Measurements from ENCODE around the gene CCDC40. TPM values are rescaled to one million over a fixed set of nuclear protein-coding genes. Genes with fewer than 3 reads are reported as not detected.

Gene CCDC40
- total and polyA plus RNA-seq, 9 of the 15 experiments (the other 6 are each of a cell fraction or from before 2014, with no cell fraction given) = 0.07 to 0.33 TPM; not detected in 7

GRCh38 chr17:80104956-80105375 is 68.5 kb downstream of the CCDC40 start:
- H3K9me1 ChIP-seq (ENCODE audit: control insufficient read depth, insufficient read depth, low read length) = no peaks in the 10 kb centered on the region
- FAIRE-seq (no peak), ATAC-seq (no peak), DNase-seq (ENCODE audit: extremely low read depth in 1 of 4, low spot score in 3 of 4) (no peak)
- no peak overlapping the region for H3K4me3 ChIP-seq
- peaks cover 29 to 46% of the 10 kb centered on the region in 2 experiments; a peak in 4 of 5 replicates for H3K27me3 ChIP-seq (ENCODE audit: control insufficient read depth in 2 of 2, insufficient read depth in 2 of 2, low read length in 2 of 2)
- H3K36me3 ChIP-seq (ENCODE audit: control insufficient read depth, insufficient read depth, low read length) = no peaks in the 10 kb centered on the region
- no peaks in the 10 kb centered on the region for H3K9me3 ChIP-seq (replicated peaks; ENCODE audit: control insufficient read depth, insufficient read depth, low read depth, low read length)
- H3K79me2 ChIP-seq (ENCODE audit: control insufficient read depth, insufficient read depth, low read length) = no peaks in the 10 kb centered on the region
- CTCF ChIA-PET (ENCODE audit: low intra/inter-chr PET ratio) = no interaction called here
- POLR2A ChIA-PET = interaction anchor here (0.7 to 1.1 kb wide), 2 partner anchors 8 to 21 kb away, joined by 3 read pairs; no protein-coding TSS in a partner anchor
- no peak for TF ChIP-seq EHMT2 (IDR thresholded peaks at IDR 0.05)
- TF ChIP-seq ZC3H4 (CRISPR knock-in tag; IDR thresholded peaks at IDR 0.05; ENCODE audit: borderline replicate concordance) = no peak
- TF ChIP-seq ADNP (tag; IDR thresholded peaks at IDR 0.05) = no peak
- TF ChIP-seq EGR1 (conservative IDR thresholded peaks at IDR 0.05) = peak; percentile 61
- H4K20me1 ChIP-seq (replicated peaks; ENCODE audit: control insufficient read depth, insufficient read depth, low read length) = peaks cover 4% of the 10 kb centered on the region; the same call in 1 of the 2 replicates
- no peak overlapping the region for H3K27ac ChIP-seq (ENCODE audit: extremely low read depth, low read depth, low read length)
- peak overlapping the region in 1 of 2 experiments; percentile 35; a peak in 1 of 4 replicates for H3K9ac ChIP-seq (ENCODE audit: insufficient read depth in 1 of 2, low read depth in 2 of 2, low read length in 2 of 2)
- peaks cover 10 to 59% of the 10 kb centered on the region in 2 experiments; a peak in 4 of 5 replicates for H3K4me1 ChIP-seq (replicated peaks in 1 of 2; ENCODE audit: control insufficient read depth in 2 of 2, insufficient read depth in 2 of 2, low read length in 2 of 2)
- no peak overlapping the region for H3K4me2 ChIP-seq (ENCODE audit: insufficient read depth, low read length)
- no TSS peak for BruUV-seq (replicated peaks)
- intact Hi-C loops (cut with micrococcal nuclease) = loop anchor here (10.0 kb wide), 1 partner anchor 80 kb away; no protein-coding TSS in a partner anchor
- in situ Hi-C loops (cut with MboI) = no loop called here
- WGBS (ENCODE audit: insufficient coverage, low coverage, missing lambda C conversion rate) = 31% methylated on average over 10 of the region's 18 CpGs
- H2AFZ ChIP-seq (ENCODE audit: low read depth, low read length) = no peak overlapping the region

GRCh38 chr17:80105762-80106161 is 69.3 kb downstream of the CCDC40 start:
- Histone ChIP-seq H3K27ac (ENCODE audit: extremely low read depth, low read depth, low read length) (no peak overlapping the region), H2AFZ (ENCODE audit: low read depth, low read length) (peak overlapping the region; percentile 40; the same call in 1 of the 2 replicates), H3K4me3 (no peak overlapping the region), H3K36me3 (ENCODE audit: control insufficient read depth, insufficient read depth, low read length) (no peaks in the 10 kb centered on the region), H3K9me1 (ENCODE audit: control insufficient read depth, insufficient read depth, low read length) (no peaks in the 10 kb centered on the region), H3K79me2 (ENCODE audit: control insufficient read depth, insufficient read depth, low read length) (no peaks in the 10 kb centered on the region), H3K4me2 (ENCODE audit: insufficient read depth, low read length) (no peak overlapping the region; the same call in 1 of the 2 replicates), H3K9me3 (replicated peaks; ENCODE audit: control insufficient read depth, insufficient read depth, low read depth, low read length) (no peaks in the 10 kb centered on the region), H3K9ac (ENCODE audit: insufficient read depth in 1 of 2, low read depth in 2 of 2, low read length in 2 of 2) (peak overlapping the region in 1 of 2 experiments; percentile 61; a peak in 2 of 4 replicates), H3K27me3 (ENCODE audit: control insufficient read depth in 2 of 2, insufficient read depth in 2 of 2, low read length in 2 of 2) (peaks cover 32 to 54% of the 10 kb centered on the region in 2 experiments), H3K4me1 (replicated peaks in 1 of 2; ENCODE audit: control insufficient read depth in 2 of 2, insufficient read depth in 2 of 2, low read length in 2 of 2) (peaks cover 10 to 66% of the 10 kb centered on the region in 2 experiments; a peak in 4 of 5 replicates), H4K20me1 (replicated peaks; ENCODE audit: control insufficient read depth, insufficient read depth, low read length) (peaks cover 4% of the 10 kb centered on the region; the same call in 1 of the 2 replicates)
- BruUV-seq (replicated peaks) = no TSS peak
- intact Hi-C loops (cut with micrococcal nuclease) = loop anchor here (10.0 kb wide), 1 partner anchor 79 kb away; no protein-coding TSS in a partner anchor
- 6% methylated on average over 29 of the region's 29 CpGs for WGBS (ENCODE audit: insufficient coverage, low coverage, missing lambda C conversion rate)
- peak; percentile 49 to 64 (median 60) for DNase-seq (ENCODE audit: extremely low read depth in 1 of 4, low spot score in 3 of 4)
- in situ Hi-C loops (cut with MboI) = no loop called here
- ATAC-seq = no peak
- POLR2A ChIA-PET = interaction anchor here (1.1 kb wide), 2 partner anchors 10 to 20 kb away, joined by 3 to 4 read pairs; no protein-coding TSS in a partner anchor
- FAIRE-seq = no peak
- CTCF ChIA-PET (ENCODE audit: low intra/inter-chr PET ratio) = no interaction called here
- TF ChIP-seq ZNF398 (CRISPR knock-in tag; IDR thresholded peaks at IDR 0.05) (no peak), ZNF354B (CRISPR knock-in tag; IDR thresholded peaks at IDR 0.05) (no peak), DNMT1 (IDR thresholded peaks at IDR 0.05) (no peak), CTCFL (IDR thresholded peaks at IDR 0.05; ENCODE audit: borderline replicate concordance, insufficient read depth, low read depth, low read length, poor library complexity, severe bottlenecking) (no peak)

Data from K562 (cell line).